Astrocyte of the cerebellum (primary cell): ENCODE measurements around the gene ACADSB.

Experiments
- DNase-seq: peaks from one replicate; pipeline ENCODE4 v3.0.0-alpha.2; 2011; ENCODE audit warnings: low read depth
- H3K4me3 ChIP-seq: 2 replicates; pipeline ENCODE4 v1.5.1; 2011; ENCODE audit warnings: mild to moderate bottlenecking, low read depth, low read length, moderate library complexity
- in situ Hi-C: cut with HindIII; loops from 2 replicates; pipeline ENCODE4 v1.10.0; 2017; ENCODE audit warnings: low sequenced_read_pairs
- TF ChIP-seq, protein P1 (sequence below): IDR thresholded peaks from 2 replicates; pipeline ENCODE4 v1.5.1; 2012; ENCODE audit warnings: low read length, low read depth, moderate library complexity, mild to moderate bottlenecking; ENCODE audit errors: missing control alignments

The ACADSB gene

DNA sequence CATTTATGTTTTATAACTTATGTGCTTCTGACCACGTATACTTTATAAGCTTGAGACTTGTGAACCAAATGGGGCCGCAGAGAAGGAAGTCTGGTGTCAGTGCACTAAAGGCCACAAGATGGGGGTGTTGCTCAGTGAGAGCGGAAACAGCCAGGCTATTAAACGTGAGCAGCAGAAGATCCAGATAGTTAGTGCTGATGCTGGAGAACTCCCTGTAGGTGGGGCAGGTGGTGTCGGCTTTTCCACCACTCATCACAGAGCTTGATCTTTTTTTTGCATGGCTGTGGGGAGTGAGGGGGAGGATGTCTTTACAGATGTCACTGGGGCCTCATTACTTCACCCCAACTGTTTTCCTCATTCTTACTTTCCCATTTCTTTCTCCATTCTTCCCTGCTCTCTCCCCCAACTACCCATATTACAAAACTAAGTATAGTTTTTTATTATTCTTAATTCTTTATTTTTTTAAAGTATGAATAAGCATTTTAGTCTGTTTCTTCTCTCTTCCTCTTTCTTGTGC lies 34.7 kb downstream of the ACADSB start:
- DNase-seq = peak; percentile 48
- H3K4me3 ChIP-seq = no peak overlapping the region
- in situ Hi-C loops = no loop called here
- TF ChIP-seq, protein P1, sequence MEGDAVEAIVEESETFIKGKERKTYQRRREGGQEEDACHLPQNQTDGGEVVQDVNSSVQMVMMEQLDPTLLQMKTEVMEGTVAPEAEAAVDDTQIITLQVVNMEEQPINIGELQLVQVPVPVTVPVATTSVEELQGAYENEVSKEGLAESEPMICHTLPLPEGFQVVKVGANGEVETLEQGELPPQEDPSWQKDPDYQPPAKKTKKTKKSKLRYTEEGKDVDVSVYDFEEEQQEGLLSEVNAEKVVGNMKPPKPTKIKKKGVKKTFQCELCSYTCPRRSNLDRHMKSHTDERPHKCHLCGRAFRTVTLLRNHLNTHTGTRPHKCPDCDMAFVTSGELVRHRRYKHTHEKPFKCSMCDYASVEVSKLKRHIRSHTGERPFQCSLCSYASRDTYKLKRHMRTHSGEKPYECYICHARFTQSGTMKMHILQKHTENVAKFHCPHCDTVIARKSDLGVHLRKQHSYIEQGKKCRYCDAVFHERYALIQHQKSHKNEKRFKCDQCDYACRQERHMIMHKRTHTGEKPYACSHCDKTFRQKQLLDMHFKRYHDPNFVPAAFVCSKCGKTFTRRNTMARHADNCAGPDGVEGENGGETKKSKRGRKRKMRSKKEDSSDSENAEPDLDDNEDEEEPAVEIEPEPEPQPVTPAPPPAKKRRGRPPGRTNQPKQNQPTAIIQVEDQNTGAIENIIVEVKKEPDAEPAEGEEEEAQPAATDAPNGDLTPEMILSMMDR = peak; percentile 92

DNA sequence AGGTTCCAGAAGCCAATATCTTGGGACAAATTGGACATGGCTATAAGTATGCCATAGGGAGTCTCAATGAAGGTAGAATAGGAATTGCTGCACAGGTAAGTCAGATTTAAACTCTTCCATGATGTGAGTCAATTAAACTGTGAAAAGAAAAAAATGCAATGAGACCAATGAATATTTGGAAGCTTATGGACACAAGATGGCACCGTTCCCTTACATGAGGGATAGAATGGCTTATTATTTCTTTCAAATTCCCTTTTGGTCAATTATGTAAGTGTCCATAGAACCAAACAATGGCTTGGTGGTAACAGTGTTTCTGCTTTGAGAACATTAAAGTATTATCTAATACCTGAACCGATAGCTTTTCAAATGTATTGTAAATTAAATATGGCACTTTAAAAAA lies 35.6 kb downstream of the ACADSB start:
- peak; percentile 5 for DNase-seq
- in situ Hi-C loops = no loop called here
- TF ChIP-seq, protein P1 = no peak

DNA sequence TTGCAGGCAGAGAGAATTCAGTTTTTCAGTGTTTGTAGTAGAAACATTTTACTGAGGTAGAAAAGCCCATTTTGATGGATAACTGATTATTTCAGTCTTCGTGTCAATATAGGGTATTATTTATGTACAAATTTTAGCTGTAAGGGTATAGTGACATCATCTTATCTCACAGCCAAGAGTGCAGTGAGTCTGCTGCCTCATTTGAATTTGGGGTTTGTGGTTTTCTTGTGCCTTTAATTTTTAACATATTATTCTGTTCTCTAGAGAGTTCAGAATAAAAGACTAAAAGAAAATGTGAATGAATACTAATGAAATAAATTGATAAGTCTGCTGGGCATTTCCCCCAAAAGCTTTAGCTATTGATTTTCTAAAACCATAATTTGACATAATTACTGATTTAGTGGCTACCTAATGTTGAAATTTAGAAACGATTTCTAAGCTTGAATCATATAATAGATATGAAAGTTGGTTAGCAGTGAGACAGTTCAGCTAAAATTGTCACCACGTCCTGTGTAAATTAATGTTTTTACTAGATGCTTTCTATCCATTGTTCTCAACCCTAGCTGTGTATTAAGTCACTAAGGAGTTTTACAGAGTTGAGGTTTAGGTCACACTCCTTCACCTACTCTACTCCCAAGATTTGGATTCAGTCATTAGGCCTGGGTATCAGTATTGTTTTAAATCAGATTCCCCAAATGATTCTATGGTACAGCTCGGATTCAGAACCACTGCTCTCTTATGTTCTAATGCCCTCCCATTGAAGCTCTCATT lies 37.3 kb downstream of the ACADSB start:
- no peak for DNase-seq
- in situ Hi-C loops = no loop called here
- H3K4me3 ChIP-seq = no peak overlapping the region
- TF ChIP-seq, protein P1 = no peak

More for the DNA sequence above, 35.6 kb downstream of the ACADSB start:
- H3K4me3 ChIP-seq = no peak overlapping the region

DNA sequence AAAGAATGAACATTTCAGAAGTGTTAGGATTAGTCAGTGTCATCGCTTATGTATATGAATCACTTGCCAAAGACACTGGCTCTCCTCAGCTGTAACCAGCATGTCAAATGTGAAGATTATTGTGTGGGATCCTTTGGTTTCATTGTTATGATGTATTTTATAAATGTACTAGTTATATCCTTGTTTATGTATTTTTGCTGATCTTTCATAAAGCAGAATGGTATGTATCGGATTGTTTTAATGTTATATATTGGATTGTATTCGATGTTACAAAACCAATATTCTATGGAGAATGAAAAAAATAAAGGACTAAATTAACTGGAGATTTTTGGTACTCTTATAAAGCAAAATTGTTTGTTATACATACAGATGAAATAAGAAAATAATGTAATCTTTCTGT lies 49.2 kb downstream of the ACADSB start:
- in situ Hi-C loops = no loop called here
- H3K4me3 ChIP-seq = no peak overlapping the region
- TF ChIP-seq, protein P1 = no peak
- DNase-seq = no peak

DNA sequence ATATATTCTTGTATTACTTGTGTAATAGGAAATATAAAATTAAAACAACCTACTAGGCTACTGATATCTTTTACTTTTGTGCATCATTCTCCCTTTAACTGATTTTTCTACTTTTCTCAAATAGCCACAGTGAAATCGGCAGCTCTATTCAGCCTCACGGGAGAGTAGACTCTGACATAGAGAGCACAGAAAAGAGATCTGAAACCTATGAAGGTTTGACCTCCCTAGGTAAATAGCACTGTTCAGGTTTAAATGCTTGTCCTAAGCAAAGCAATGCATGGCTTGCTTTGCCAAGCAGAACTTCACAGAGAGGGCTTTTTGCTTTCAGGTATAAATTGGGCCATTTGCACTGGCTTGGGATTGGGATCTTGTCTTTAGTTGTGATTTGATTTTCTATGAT lies 53.1 kb downstream of the ACADSB start:
- no peak for DNase-seq
- no peak overlapping the region for H3K4me3 ChIP-seq
- TF ChIP-seq, protein P1 = no peak
- in situ Hi-C loops = no loop called here

DNA sequence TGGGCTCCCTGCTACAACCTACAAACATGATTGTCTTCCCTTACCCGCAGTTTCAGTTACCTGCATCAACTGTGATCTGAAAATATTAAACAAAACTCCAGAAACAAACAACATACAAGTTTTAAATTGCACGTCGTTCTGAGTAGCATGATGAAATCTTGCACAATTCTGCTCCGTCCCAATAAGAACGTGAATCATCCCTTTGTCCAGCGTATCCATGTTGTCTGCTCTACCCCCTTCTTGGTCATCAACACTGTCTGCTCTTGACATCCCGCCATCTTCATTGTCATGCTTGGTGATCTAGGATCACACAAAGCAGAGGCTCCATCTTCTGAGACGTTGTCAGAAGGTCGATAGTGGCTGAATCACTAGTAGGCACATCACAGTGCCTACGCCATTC lies 53.9 kb downstream of the ACADSB start:
- no peak overlapping the region for H3K4me3 ChIP-seq
- in situ Hi-C loops = no loop called here
- TF ChIP-seq, protein P1 = no peak
- DNase-seq = no peak
